NCI-H2196 treated with DMSO at 0.1 percent for 48 hours (cell line): Measurements from ENCODE around the gene TENM4.

ENCODE experiments used
- DNase-seq: peaks from one replicate; lab custom pipeline; 2025; ENCODE audit not compliant: unreplicated experiment; lab: John Stamatoyannopoulos, UW

The TENM4 gene

DNA sequence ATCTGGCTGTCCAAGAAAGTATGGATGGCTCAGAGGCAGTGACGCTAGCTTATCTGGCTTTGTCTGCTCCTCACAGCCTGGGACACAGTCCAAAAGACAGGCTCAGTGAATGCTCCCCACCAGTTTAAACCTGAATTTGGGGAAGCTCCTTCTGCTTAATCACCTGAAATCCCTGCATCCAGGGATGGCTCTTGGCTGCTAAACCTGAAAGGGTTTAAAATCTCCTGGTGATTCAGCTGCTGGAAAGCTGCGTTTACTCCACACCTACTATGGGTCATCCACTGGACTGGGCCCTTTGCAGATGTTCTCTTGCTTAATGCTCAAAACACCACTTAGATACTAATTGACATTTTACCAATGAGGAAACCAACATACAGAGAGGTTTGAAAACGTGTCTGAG is 564.2 kb downstream of the TENM4 start:
- DNase-seq, result no peak

GRCh38 chr11:78870655-78871054 is 570.2 kb downstream of the TENM4 start:
- DNase-seq, result no peak

- DNase-seq, result no peak
These were observed 571.5 kb downstream of the TENM4 start for GRCh38 chr11:78869293-78869692.

DNA sequence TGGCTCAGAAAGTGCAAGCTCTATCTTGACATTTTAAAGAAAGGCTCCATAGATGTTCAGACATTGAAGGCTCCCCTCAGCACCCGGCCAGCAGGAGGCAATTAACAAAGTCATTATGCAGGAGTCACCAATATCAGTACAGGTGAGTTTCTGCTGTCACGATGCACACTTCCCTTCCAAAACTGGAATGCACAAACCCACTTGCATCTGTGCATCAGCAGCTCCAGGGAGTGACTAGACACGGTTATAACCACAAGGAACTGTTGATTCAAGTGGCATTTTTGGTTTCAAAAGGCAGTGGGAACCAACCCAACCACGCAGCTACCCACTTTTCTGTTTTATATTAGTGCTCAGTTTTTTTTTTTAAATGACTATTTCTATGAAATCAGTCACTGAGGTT is 572.3 kb downstream of the TENM4 start:
- DNase-seq, result no peak

- DNase-seq, result no peak
These were observed 580.0 kb downstream of the TENM4 start for GRCh38 chr11:78860720-78861422.

GRCh38 chr11:78857688-78858087 is 583.1 kb downstream of the TENM4 start:
- DNase-seq, result no peak

GRCh38 chr11:78856211-78856610 is 584.6 kb downstream of the TENM4 start:
- no peak for DNase-seq

- no peak for DNase-seq
These were observed 585.7 kb downstream of the TENM4 start for GRCh38 chr11:78855116-78855515.

- DNase-seq, result no peak
These were observed 587.3 kb downstream of the TENM4 start for GRCh38 chr11:78853521-78853920.

DNA sequence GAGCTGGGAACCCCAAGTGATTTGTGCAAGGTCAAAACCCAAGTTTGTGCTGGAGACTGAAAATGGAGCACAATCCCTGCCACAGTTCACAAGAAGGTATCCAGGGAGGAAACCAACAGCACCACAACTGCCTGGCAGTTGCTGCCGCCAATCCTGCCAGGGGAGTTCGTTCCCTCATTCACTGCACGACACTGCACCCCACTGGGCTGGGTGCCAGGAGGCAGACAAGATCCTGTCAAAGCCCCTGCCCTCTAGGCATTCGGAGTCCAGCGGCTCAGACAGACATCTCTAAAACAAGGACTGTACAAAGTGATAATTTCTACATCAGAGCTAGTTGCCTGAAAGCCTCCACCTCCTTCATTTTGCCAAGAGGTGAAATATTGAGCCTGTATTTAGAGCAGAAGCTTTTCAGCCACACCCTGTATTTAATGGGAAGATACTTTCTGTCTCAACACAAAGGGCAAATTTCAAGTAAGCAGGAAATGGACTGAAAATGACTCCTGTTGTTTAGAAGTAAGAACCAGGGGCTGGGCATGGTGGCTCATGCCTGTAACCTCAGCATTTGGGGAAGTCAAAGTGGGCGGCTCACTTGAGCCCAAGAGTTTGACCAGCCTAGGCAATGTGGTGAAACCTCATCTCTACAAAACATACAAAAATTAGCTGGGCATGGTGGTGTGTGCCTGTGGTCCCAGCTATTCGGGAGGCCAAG is 588.8 kb downstream of the TENM4 start:
- no peak for DNase-seq

- no peak for DNase-seq
These were observed 590.8 kb downstream of the TENM4 start for GRCh38 chr11:78850078-78850477.

- no peak for DNase-seq
These were observed 594.6 kb downstream of the TENM4 start for GRCh38 chr11:78846269-78846668.

DNA sequence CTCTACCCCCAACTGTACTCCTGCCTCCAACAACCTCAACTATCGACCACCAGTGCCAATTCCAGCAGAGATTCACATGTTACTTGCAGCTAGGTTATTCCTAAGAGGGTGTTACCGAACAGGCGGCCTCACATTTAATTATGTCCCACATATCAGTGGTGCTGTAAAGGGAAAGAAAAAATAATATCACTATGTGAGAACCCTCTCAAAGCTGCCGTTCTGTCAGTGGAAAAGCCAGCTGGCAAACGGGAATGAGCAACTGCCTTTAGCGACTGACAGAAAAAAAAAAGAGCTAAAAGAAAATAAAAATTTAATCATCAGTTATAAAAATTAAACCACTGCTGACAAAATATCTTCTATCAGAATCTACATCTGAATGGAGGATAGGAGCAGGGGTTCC is 595.3 kb downstream of the TENM4 start:
- no peak for DNase-seq

- no peak for DNase-seq
These were observed 599.3 kb downstream of the TENM4 start for GRCh38 chr11:78841456-78842060.

GRCh38 chr11:78840623-78841022 is 600.2 kb downstream of the TENM4 start:
- DNase-seq, result no peak

GRCh38 chr11:78840200-78840599 is 600.6 kb downstream of the TENM4 start:
- DNase-seq, result no peak

DNA sequence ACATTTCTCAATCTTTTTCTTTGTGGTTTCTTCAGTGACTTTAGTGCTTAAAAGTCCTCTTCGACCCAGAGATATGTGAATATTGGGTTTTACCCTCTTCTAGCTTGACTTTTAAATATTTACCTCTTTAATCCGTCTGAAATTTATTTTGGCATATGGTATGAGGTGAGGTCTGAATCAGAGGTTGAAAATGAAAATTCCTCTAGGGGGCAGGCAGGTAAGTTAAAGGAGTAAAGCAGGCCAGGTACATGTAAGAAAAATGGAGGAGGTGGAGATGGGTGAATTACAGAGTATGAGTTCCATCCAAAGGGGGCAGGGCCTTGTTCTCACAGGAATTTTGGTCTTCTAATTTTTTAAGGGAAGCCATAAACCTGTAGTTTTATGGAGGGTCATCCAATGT is 602.4 kb downstream of the TENM4 start:
- no peak for DNase-seq

DNA sequence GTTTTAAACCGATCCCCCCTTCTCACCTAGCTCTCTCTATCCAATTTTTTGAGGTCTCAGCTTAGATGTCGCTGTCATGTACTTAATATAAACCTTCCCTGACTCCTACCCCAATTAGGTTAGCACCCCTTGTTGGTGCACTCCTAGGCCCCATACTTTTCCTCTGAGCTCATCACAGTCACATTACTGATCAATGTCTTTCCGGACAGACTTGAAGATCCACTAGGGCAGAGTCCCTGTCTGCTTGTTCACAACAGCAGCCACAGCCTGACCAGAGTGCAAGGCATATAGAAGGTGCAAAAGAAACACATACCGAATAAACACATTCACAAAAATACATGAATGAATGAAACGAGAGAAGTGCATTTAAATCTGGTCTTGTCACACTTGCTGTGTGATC is 605.2 kb downstream of the TENM4 start:
- no peak for DNase-seq

- DNase-seq, result no peak
These were observed 605.9 kb downstream of the TENM4 start for GRCh38 chr11:78834886-78835285.

GRCh38 chr11:78833237-78833636 is 607.6 kb downstream of the TENM4 start:
- no peak for DNase-seq

GRCh38 chr11:78832226-78832947 is 608.4 kb downstream of the TENM4 start:
- DNase-seq, result no peak

DNA sequence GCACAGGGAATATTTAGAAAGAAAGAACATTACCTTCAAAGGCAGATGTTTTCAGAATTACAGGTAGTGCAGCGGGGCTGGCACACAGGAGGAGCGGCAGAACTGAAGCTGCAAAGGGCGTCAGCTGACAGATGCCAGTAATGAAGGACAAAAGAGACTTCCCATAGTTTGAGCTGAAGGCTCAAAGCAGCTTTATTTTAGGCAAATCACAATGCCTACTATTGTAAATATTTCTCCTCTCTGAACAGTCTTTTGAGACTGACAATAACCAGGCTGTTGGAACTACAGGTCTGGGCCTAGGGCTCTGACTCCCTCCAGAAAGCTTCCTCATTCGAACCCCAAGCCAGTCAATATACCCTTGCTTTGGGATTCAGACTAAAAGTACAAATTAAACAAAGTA is 609.3 kb downstream of the TENM4 start:
- no peak for DNase-seq
